A549 (cell line): Measurements from ENCODE around the gene CRB2. TPM values are rescaled to one million over a fixed set of nuclear protein-coding genes. Genes with fewer than 3 reads are reported as not detected.
A peak's percentile ranks its signal among the peaks of the same experiment; 100 is the strongest.

ENCODE experiments used
- ATAC-seq, 2 experiments: fragments of 200-7000 bp in 1 of 2; fragments of >200 bp in 1 of 2; cut with Nextera tagmentation in 1 of 2; cut with Tn5 transposase in 1 of 2; 3 replicates each; pipeline versions ENCODE4 v1.8.0 to v1.9.1; 2018 to 2020; ENCODE audit warnings: mild to moderate bottlenecking in 1 of 2, moderate library complexity in 1 of 2
- CTCF ChIA-PET: fragments of 300-600 bp; sonication (Branson Sonifier 250); formaldehyde crosslinking; extraction: SDS; loops from one replicate; lab custom pipeline; 2021; ENCODE audit warnings: antibody characterized with exemption, inconsistent platforms; lab: Yijun Ruan, JAX
- POLR2A ChIA-PET: fragments of 350-600 bp; formaldehyde crosslinking; extraction: SDS; loops from one replicate; lab custom pipeline; 2021; ENCODE audit warnings: antibody characterized with exemption, inconsistent platforms; lab: Yijun Ruan, JAX
- DNase-seq, 2 experiments: peaks; one replicate each; pipeline versions ENCODE4 v3.0.0 to v3.0.0-alpha.2; 2011 to 2016; ENCODE audit warnings: low read depth in 1 of 2, low spot score in 1 of 2
- FAIRE-seq: peaks from 2 replicates; lab custom pipeline; 2011; peaks lifted over from hg19 to GRCh38; lab: Jason Lieb, UNC
- H3K27ac ChIP-seq, 2 experiments: fragments of >200 bp; sonication (Bioruptor Twin); formaldehyde crosslinking; 3 replicates each; pipeline ENCODE4 v1.5.1; 2016 to 2017
- H3K4me1 ChIP-seq: fragments of >200 bp; sonication (Bioruptor Twin); formaldehyde crosslinking; 3 replicates; pipeline ENCODE4 v1.6.1; 2016
- H3K4me2 ChIP-seq: fragments of >200 bp; sonication (Bioruptor Twin); formaldehyde crosslinking; 3 replicates; pipeline ENCODE4 v1.6.1; 2016
- H3K4me3 ChIP-seq: fragments of >200 bp; sonication (Bioruptor Twin); formaldehyde crosslinking; 3 replicates; pipeline ENCODE4 v1.5.1; 2016
- H3K9me3 ChIP-seq: fragments of >200 bp; sonication (Bioruptor Twin); formaldehyde crosslinking; 3 replicates; pipeline ENCODE4 v1.6.1; 2016
- CBX2 ChIP-seq: fragments of 200-600 bp; sonication (generic); IDR thresholded peaks from 2 replicates; pipeline ENCODE4 v1.6.1; 2016; ENCODE audit warnings: low read depth, mild to moderate bottlenecking, borderline replicate concordance
- CBX8 ChIP-seq: fragments of 200-600 bp; sonication (generic); IDR thresholded peaks from 2 replicates; pipeline ENCODE4 v1.6.1; 2016
- CEBPB ChIP-seq, 2 experiments: fragments of >200 bp in 1 of 2; sonication (Bioruptor Twin) in 1 of 2; formaldehyde crosslinking in 1 of 2; IDR thresholded peaks; 2 replicates each; pipeline ENCODE4 v1.6.1; 2012 to 2016
- CHD2 ChIP-seq: fragments of 150-350 bp; IDR thresholded peaks from 2 replicates; pipeline ENCODE4 v1.6.1; 2014; ENCODE audit warnings: low read length; ENCODE audit not compliant: partially characterized antibody
- FOSB ChIP-seq: fragments of 250-450 bp; sonication (Bioruptor Pico); IDR thresholded peaks from 2 replicates; pipeline ENCODE4 v1.5.0; 2020; ENCODE audit warnings: mild to moderate bottlenecking, moderate library complexity
- FOSL2 ChIP-seq, 2 experiments: fragments of 450-650 bp in 1 of 2; fragments of >200 bp in 1 of 2; sonication (Bioruptor Twin) in 1 of 2; formaldehyde crosslinking; IDR thresholded peaks; 2 replicates each; pipeline versions ENCODE4 v1.5.0 to v1.6.1; 2016 to 2020; ENCODE audit warnings: mild to moderate bottlenecking in 1 of 2, moderate library complexity in 1 of 2
- FOXS1 ChIP-seq: fragments of 250-450 bp; sonication (Bioruptor Pico); IDR thresholded peaks from 2 replicates; pipeline ENCODE4 v1.5.0; 2020; ENCODE audit warnings: mild to moderate bottlenecking, moderate library complexity
- GATA3 ChIP-seq: IDR thresholded peaks from 2 replicates; pipeline ENCODE4 v1.6.1; 2012; ENCODE audit warnings: borderline replicate concordance
- HEYL ChIP-seq: fragments of 250-450 bp; sonication (Bioruptor Pico); IDR thresholded peaks from 2 replicates; pipeline ENCODE4 v1.8.0; 2021; ENCODE audit warnings: mild to moderate bottlenecking, moderate library complexity
- HOXA7 ChIP-seq: fragments of 250-450 bp; sonication (Bioruptor Pico); IDR thresholded peaks from 2 replicates; pipeline ENCODE4 v1.5.0; 2020; ENCODE audit warnings: mild to moderate bottlenecking, moderate library complexity
- JUNB ChIP-seq: fragments of >200 bp; sonication (Bioruptor Twin); formaldehyde crosslinking; IDR thresholded peaks from 2 replicates; pipeline ENCODE4 v1.6.1; 2016
- MAZ ChIP-seq: fragments of 150-350 bp; IDR thresholded peaks from 2 replicates; pipeline ENCODE4 v1.6.1; 2014; ENCODE audit warnings: antibody characterized with exemption, low read depth, low read length, borderline replicate concordance
- MYC ChIP-seq: IDR thresholded peaks from 2 replicates; pipeline ENCODE4 v1.6.1; 2012; ENCODE audit warnings: mild to moderate bottlenecking, inconsistent platforms, low read length, improper control_type of control experiment, borderline replicate concordance
- NFE2L2 ChIP-seq: fragments of 150-350 bp; conservative IDR thresholded peaks from 2 replicates; pipeline ENCODE4 v1.6.1; 2014; ENCODE audit warnings: low read length
- NPAS2 ChIP-seq: fragments of 250-450 bp; sonication (Bioruptor Pico); IDR thresholded peaks from 2 replicates; pipeline ENCODE4 v1.8.0; 2022; ENCODE audit warnings: mild to moderate bottlenecking, moderate library complexity, borderline replicate concordance
- PHF8 ChIP-seq: fragments of 200-600 bp; sonication (generic); IDR thresholded peaks from 2 replicates; pipeline ENCODE4 v1.6.1; 2016; ENCODE audit warnings: low read depth, mild to moderate bottlenecking, antibody characterized with exemption, moderate library complexity, borderline replicate concordance
- RCOR1 ChIP-seq: fragments of 150-350 bp; IDR thresholded peaks from 2 replicates; pipeline ENCODE4 v1.6.1; 2014; ENCODE audit warnings: antibody characterized with exemption, low read length, low read depth
- RNF2 ChIP-seq: fragments of 200-600 bp; sonication (generic); IDR thresholded peaks from 2 replicates; pipeline ENCODE4 v1.6.1; 2016; ENCODE audit warnings: low read depth, mild to moderate bottlenecking, antibody characterized with exemption, moderate library complexity, borderline replicate concordance
- SREBF2 ChIP-seq: fragments of 450-650 bp; IDR thresholded peaks from 2 replicates; pipeline ENCODE4 v1.6.1; 2014; ENCODE audit warnings: mild to moderate bottlenecking, moderate library complexity
- TP53 ChIP-seq: fragments of 250-450 bp; sonication (Bioruptor Pico); IDR thresholded peaks from 2 replicates; pipeline ENCODE4 v1.5.0; 2021; ENCODE audit warnings: mild to moderate bottlenecking, moderate library complexity
- ZSCAN20 ChIP-seq: fragments of 250-450 bp; sonication (Bioruptor Pico); IDR thresholded peaks from 2 replicates; pipeline ENCODE4 v1.8.0; 2022; ENCODE audit warnings: mild to moderate bottlenecking, moderate library complexity
- WGBS: methylation state at CpG from one replicate; pipeline ENCODE4 v1.1.6; 2017; ENCODE audit errors: missing lambda C conversion rate; 5-methylcytosine and 5-hydroxymethylcytosine counted together
- polyA plus RNA-seq, 4 experiments: library from polyadenylated mRNA; depleted of rRNA in 3 of 4; stranded (reverse); fragments of >200 nt; fragmentation: RNase III in 1 of 4; extraction: RNeasy Plus Mini Kit Qiagen cat#74134 plus additional on column Dnase treatment in 1 of 4; gene quantifications; 2 replicates in 3 of 4; 3 replicates in 1 of 4; pipeline ENCODE4 v1.2.3, GENCODE V29; 2011 to 2017
- TF ChIP-seq, protein P1 (sequence below): fragments of >200 bp; sonication (Bioruptor Twin); formaldehyde crosslinking; IDR thresholded peaks from 3 replicates; pipeline ENCODE4 v1.6.1; 2016
- TF ChIP-seq, protein P2 (sequence below): IDR thresholded peaks from 2 replicates; pipeline ENCODE4 v1.6.1; 2012
- TF ChIP-seq, protein P3 (sequence below): fragments of 450-650 bp; IDR thresholded peaks from 2 replicates; pipeline ENCODE4 v1.6.1; 2014; ENCODE audit warnings: antibody characterized with exemption

CRB2 gene
- polyA plus RNA-seq, 2 of the 4 experiments (the other 2 are of a cell fraction), result 0.01 to 0.05 TPM

DNA sequence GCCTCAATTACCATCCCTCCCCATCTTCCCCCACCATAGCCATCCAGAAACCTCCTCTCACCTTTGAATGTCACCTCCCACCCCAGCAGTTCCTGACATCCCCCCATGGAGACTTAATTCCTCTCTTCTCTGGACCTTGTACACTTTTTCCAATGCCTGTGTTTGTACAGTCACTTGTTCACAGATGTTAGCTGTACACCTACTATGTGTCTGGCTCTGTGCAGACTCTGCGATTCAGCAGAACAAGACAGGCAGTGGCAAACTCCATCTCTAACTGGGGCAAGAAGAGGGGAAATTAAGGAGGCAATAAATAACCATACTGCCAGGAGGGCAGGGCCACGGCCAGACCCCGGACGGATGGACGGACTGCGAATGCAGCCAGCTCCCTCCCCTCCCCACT lies 29.8 kb upstream of the CRB2 start:
- Histone ChIP-seq H3K4me3 (no peak overlapping the region), H3K4me1 (no peaks in the 10 kb centered on the region), H3K27ac (no peak overlapping the region), H3K9me3 (no peaks in the 10 kb centered on the region), H3K4me2 (no peak overlapping the region)
- ChIA-PET CTCF (no interaction called here), POLR2A (no interaction called here)
- TF ChIP-seq, protein P1, sequence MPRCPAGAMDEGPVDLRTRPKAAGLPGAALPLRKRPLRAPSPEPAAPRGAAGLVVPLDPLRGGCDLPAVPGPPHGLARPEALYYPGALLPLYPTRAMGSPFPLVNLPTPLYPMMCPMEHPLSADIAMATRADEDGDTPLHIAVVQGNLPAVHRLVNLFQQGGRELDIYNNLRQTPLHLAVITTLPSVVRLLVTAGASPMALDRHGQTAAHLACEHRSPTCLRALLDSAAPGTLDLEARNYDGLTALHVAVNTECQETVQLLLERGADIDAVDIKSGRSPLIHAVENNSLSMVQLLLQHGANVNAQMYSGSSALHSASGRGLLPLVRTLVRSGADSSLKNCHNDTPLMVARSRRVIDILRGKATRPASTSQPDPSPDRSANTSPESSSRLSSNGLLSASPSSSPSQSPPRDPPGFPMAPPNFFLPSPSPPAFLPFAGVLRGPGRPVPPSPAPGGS, result no peak
- TF ChIP-seq RNF2 (no peak), PHF8 (no peak), MAZ (no peak), ZSCAN20 (CRISPR knock-in tag) (no peak), FOSB (no peak), NPAS2 (no peak), CHD2 (no peak)
- TF ChIP-seq, protein P2, sequence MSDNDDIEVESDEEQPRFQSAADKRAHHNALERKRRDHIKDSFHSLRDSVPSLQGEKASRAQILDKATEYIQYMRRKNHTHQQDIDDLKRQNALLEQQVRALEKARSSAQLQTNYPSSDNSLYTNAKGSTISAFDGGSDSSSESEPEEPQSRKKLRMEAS, result no peak
- DNase-seq (no peak), ATAC-seq (no peak), FAIRE-seq (no peak)
- 94% methylated on average over 6 of the region's 6 CpGs for WGBS

DNA sequence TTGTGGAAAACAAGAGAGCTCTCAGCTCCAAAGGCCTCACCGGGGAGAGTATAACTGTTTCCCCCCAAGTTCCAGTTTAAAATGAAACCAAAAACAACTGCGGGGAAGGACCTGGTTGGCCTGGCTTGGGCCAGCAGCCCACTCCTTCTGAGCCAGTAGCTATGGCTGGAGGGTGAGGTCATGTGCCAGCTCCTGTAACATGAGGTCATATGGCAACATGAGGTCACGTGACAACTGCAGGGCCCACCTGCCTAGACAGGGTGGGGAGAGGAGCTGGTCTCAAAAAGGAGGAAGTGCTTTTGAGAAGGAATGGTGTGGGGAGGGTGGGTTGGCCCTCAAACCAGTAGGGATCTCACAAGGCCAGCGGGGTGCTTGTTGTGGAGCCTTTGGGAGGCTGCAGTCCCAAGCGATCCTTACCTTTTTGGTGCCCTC lies 29.3 kb upstream of the CRB2 start:
- Histone ChIP-seq H3K27ac (no peak overlapping the region), H3K4me1 (no peaks in the 10 kb centered on the region), H3K9me3 (no peaks in the 10 kb centered on the region), H3K4me3 (no peak overlapping the region)
- FAIRE-seq (no peak), DNase-seq (no peak), ATAC-seq (no peak)
- ChIA-PET CTCF (interaction anchor here (1.4 kb wide), 1 partner anchor 10 kb away, joined by 4 read pairs; no protein-coding TSS in a partner anchor), POLR2A (no interaction called here)
- TF ChIP-seq HOXA7 (CRISPR knock-in tag), result no peak
- TF ChIP-seq, protein P3, sequence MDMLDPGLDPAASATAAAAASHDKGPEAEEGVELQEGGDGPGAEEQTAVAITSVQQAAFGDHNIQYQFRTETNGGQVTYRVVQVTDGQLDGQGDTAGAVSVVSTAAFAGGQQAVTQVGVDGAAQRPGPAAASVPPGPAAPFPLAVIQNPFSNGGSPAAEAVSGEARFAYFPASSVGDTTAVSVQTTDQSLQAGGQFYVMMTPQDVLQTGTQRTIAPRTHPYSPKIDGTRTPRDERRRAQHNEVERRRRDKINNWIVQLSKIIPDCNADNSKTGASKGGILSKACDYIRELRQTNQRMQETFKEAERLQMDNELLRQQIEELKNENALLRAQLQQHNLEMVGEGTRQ, result peak; percentile 63
- TF ChIP-seq, all 56 proteins: peak for 1
- no peak overlapping the region for H3K4me2 ChIP-seq
- 84% methylated on average over 5 of the region's 5 CpGs for WGBS

DNA sequence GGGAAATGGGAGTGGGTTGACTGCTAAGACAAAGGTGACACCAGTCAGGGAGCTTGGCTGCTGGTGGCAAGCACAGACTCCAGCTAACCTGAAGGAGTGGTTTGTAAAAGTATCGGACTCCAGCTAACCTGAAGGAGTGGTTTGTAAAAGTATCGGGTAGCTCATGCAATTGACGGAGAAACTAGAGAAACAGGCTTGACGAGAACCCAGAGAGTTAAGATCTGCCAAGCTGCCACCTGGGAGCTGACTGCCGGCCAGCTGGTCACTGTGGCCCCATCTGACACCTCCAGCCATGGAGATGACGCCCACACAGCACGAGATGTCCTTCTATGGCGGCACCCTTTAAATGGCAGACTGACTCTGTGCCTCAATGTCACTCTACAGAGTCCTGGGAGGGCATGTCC lies 28.3 kb upstream of the CRB2 start:
- TF ChIP-seq FOXS1 (no peak), ZSCAN20 (CRISPR knock-in tag) (no peak), JUNB (no peak), CEBPB (IDR thresholded peaks at IDR 0.05) (no peak), TP53 (CRISPR knock-in tag) (no peak), MYC (no peak), SREBF2 (no peak), FOSL2 (IDR thresholded peaks at IDR 0.05) (no peak), FOSL2 (CRISPR knock-in tag; IDR thresholded peaks at IDR 0.05) (no peak), CBX2 (no peak), RCOR1 (no peak), GATA3 (no peak), HOXA7 (CRISPR knock-in tag) (no peak), CBX8 (no peak), HEYL (CRISPR knock-in tag) (no peak), NFE2L2 (no peak)
- no peak for FAIRE-seq
- DNase-seq, result no peak
- no peak overlapping the region for H3K27ac ChIP-seq
- H3K4me2 ChIP-seq, result no peak overlapping the region
- ATAC-seq, result no peak
- H3K4me1 ChIP-seq, result no peaks in the 10 kb centered on the region
- POLR2A ChIA-PET, result no interaction called here
- CTCF ChIA-PET, result interaction anchor here (0.8 to 4.4 kb wide), 4 partner anchors 8 to 23 kb away, joined by 3 to 21 read pairs (median 8); no protein-coding TSS in a partner anchor
- H3K4me3 ChIP-seq, result no peak overlapping the region
- no peaks in the 10 kb centered on the region for H3K9me3 ChIP-seq
- WGBS, result 82% methylated on average over 8 of the region's 8 CpGs
